ENCODE results near the gene B4GALNT2. TPM values are rescaled to one million over a fixed set of nuclear protein-coding genes. Genes with fewer than 3 reads are reported as not detected.
"Not testable (repeated sequence)": the region's sequence is repeated elsewhere in the genome, so short reads cannot be mapped to it uniquely, and the experiment has no call there.

The B4GALNT2 gene
- total RNA-seq, 3 donors from 2014 or later = 23.6 to 138 (median 31.7) TPM

DNA sequence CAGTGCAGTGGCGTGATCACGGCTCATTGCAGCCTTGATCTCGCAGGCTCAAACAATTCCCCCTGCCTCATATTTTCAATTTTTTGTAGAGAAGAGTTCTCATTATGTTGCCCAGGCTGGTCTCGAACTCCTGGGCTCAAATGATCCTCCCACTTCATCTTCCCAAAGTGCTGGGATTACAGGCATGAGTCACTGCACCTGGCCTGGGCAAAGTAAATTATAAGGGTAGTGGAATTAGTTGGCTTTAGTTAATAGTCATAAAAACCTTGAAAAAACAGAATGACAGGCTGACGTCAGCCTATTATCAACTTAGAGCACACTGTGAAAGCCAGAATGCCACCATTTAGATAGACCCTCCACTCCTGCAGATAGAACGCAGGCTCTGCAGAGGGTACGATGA is 43.5 kb upstream of the B4GALNT2 start:
- H3K36me3 ChIP-seq (ENCODE audit: low read depth) = no peaks in the 10 kb centered on the region
- intact Hi-C loops (cut with DNase I, micrococcal nuclease) = no loop called here
- DNase-seq (no peak), ATAC-seq (no peak)
- TF ChIP-seq, protein P1, sequence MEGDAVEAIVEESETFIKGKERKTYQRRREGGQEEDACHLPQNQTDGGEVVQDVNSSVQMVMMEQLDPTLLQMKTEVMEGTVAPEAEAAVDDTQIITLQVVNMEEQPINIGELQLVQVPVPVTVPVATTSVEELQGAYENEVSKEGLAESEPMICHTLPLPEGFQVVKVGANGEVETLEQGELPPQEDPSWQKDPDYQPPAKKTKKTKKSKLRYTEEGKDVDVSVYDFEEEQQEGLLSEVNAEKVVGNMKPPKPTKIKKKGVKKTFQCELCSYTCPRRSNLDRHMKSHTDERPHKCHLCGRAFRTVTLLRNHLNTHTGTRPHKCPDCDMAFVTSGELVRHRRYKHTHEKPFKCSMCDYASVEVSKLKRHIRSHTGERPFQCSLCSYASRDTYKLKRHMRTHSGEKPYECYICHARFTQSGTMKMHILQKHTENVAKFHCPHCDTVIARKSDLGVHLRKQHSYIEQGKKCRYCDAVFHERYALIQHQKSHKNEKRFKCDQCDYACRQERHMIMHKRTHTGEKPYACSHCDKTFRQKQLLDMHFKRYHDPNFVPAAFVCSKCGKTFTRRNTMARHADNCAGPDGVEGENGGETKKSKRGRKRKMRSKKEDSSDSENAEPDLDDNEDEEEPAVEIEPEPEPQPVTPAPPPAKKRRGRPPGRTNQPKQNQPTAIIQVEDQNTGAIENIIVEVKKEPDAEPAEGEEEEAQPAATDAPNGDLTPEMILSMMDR (IDR thresholded peaks at IDR 0.05) = no peak
- no peaks in the 10 kb centered on the region for H3K9me3 ChIP-seq
- H3K4me1 ChIP-seq (ENCODE audit: low read depth) = peaks cover 9% of the 10 kb centered on the region
- H3K4me3 ChIP-seq = no peak overlapping the region

DNA sequence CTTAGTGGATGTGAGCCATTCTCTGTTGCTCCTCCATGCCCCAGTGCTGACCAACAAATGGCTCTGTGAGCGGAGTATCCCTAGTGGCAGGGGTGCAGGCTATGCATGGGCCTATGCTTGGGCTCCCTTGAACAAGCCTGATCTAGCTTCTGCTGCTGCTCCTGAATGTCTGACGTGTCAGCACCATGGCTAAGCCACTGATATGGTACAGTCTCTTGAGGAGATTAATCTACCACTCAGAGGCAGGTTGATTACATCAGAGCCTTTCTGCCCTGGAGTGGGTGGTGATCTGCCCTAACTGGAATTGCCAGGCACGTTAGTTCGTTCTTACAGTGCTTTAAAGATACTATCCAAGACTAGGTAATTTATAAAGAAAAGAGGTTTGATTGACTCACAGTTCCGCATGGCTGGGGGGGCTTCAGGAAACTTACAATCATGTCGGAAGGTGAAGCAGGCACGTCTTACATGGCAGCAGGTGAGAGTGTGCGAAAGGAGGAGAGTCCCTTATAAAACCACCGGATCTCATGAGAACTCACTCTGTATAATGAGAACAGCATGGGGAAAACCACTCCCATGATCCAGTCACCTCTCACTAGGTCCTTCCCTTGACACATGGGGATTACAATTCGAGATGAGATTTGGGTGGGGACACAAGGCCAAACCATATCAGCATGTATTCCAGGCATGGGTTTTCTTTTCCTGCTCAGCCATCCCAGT is 41.5 kb upstream of the B4GALNT2 start:
- DNase-seq = no peak
- intact Hi-C loops (cut with DNase I, micrococcal nuclease) = no loop called here

GRCh38 chr17:49093131-49093530 is 39.4 kb upstream of the B4GALNT2 start:
- DNase-seq = peak in 2 of 3 donors; percentile 48 to 56
- peak; percentile 45 for ATAC-seq
- Histone ChIP-seq H3K4me3 (no peak overlapping the region), H3K4me1 (ENCODE audit: low read depth) (peaks cover 9% of the 10 kb centered on the region), H3K9me3 (no peaks in the 10 kb centered on the region), H3K36me3 (ENCODE audit: low read depth) (no peaks in the 10 kb centered on the region)
- TF ChIP-seq, protein P1 (IDR thresholded peaks at IDR 0.05) = no peak
- intact Hi-C loops (cut with DNase I, micrococcal nuclease) = no loop called here

More for the DNA sequence above, 41.5 kb upstream of the B4GALNT2 start:
- no peak for ATAC-seq
- Histone ChIP-seq H3K9me3 (no peaks in the 10 kb centered on the region), H3K4me1 (ENCODE audit: low read depth) (peaks cover 10% of the 10 kb centered on the region), H3K36me3 (ENCODE audit: low read depth) (no peaks in the 10 kb centered on the region), H3K4me3 (no peak overlapping the region)
- TF ChIP-seq, protein P1 (IDR thresholded peaks at IDR 0.05) = no peak

DNA sequence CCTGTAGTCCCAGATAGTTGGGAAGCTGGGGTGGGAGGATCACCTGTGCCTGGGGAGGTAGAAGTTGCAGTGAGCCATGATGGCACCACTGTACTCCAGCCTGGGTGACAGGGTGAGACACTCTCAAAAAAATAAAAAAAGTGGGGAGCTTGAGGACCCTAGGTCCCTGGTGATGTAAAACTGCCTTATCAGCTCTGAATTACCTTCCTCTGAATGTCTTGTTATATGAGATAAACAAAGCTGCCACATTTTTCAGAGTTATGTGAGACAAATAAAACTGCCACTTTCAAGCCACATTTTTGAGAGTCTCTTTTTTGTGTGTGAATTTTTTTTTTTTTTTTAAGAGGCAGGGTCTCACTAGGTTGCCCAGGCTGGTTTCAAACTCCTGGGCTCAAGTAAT is 32.0 kb upstream of the B4GALNT2 start:
- no peaks in the 10 kb centered on the region for H3K36me3 ChIP-seq (ENCODE audit: low read depth)
- H3K4me1 ChIP-seq (ENCODE audit: low read depth) = peaks cover 5% of the 10 kb centered on the region
- TF ChIP-seq, protein P1 (IDR thresholded peaks at IDR 0.05) = no peak
- H3K4me3 ChIP-seq = no peak overlapping the region
- intact Hi-C loops (cut with DNase I, micrococcal nuclease) = no loop called here
- DNase-seq (no peak), ATAC-seq (no peak)
- H3K9me3 ChIP-seq = no peaks in the 10 kb centered on the region

DNA sequence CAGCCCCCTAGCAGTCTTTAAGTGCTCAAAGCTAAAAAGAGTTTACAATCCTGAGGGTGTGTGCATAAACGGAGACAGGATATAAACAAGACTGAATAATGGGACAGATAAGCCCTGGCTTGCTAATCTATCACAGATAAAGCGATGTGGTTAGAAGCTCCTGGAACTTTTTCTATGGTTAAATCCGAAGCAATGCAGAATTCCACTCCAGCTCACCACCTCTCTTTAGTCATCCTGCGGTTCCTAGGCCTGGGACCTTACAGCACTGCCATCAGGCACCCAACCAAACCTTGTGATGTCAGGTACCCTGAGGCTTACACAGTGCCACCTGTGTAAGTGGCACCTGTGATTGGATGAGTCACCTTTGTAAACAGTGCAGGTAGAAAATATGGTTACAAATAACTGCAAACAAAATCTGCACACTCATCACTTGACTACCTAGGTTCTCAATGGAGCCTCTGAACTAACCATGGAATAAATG is 31.5 kb upstream of the B4GALNT2 start:
- TF ChIP-seq, protein P1 (IDR thresholded peaks at IDR 0.05) = no peak
- no peaks in the 10 kb centered on the region for H3K9me3 ChIP-seq
- intact Hi-C loops (cut with DNase I, micrococcal nuclease) = no loop called here
- peaks cover 5% of the 10 kb centered on the region for H3K4me1 ChIP-seq (ENCODE audit: low read depth)
- H3K4me3 ChIP-seq = no peak overlapping the region
- no peaks in the 10 kb centered on the region for H3K36me3 ChIP-seq (ENCODE audit: low read depth)
- DNase-seq = no peak
- ATAC-seq = peak; percentile 94

DNA sequence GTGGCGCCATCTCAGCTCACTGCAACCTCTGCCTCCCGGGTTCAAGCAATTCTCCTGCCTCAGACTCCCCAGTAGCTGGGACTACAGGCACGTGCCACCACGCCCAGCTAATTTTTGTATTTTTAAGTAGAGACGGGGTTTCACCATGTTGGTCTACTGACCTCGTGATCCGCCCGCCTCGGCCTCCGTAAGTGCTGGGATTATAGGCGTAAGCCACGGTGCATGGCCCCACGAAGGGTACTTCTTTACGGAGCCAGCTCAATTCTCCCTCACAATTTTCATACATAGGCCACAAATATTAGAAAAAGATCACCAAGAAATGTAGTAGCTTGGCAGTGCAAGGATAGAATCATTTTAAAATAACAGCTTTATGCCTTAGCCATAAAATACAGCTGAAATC is 29.2 kb upstream of the B4GALNT2 start:
- H3K4me3 ChIP-seq; H3K9me3 ChIP-seq; H3K4me1 ChIP-seq (ENCODE audit: low read depth); DNase-seq; ATAC-seq; H3K36me3 ChIP-seq (ENCODE audit: low read depth); intact Hi-C loops (cut with DNase I, micrococcal nuclease): not testable (repeated sequence)

Measured in mucosa of descending colon (tissue), 3 donors.